Loucy (cell line): ENCODE measurements around the gene NUTM2A.
"Not testable (repeated sequence)": the region's sequence is repeated elsewhere in the genome, so short reads cannot be mapped to it uniquely, and the experiment has no call there.

ENCODE experiments used
- CTCF ChIP-seq: fragments of 200-600 bp; sonication (generic); conservative IDR thresholded peaks from 2 replicates; pipeline ENCODE4 v1.5.1; 2014; ENCODE audit warnings: mild to moderate bottlenecking, antibody characterized with exemption, low read length
- EZH2phosphoT487 ChIP-seq: fragments of 200-600 bp; IDR thresholded peaks from 2 replicates; pipeline ENCODE4 v1.6.1; 2018; ENCODE audit warnings: antibody characterized with exemption, mild to moderate bottlenecking, moderate library complexity, borderline replicate concordance

- not testable (repeated sequence) for TF ChIP-seq CTCF, EZH2phosphoT487
Observed at GRCh38 chr10:87222789-87223188, 2.5 kb upstream of the NUTM2A start.
